Caco-2 (cell line): Measurements from ENCODE around the gene LILRA5. TPM values are rescaled to one million over a fixed set of nuclear protein-coding genes. Genes with fewer than 3 reads are reported as not detected.

Experiments used
- BruUV-seq: library from RNA; stranded (reverse); fragments of 400-500 nt; replicated peaks from 2 replicates; lab custom pipeline; 2021; lab: Mats Ljungman, UMichigan
- CTCF ChIA-PET: fragments of 300-600 bp; sonication (Branson Sonifier 250); formaldehyde crosslinking; loops from one replicate; lab custom pipeline; 2022; ENCODE audit warnings: antibody characterized with exemption; lab: Charles Lee
- POLR2A ChIA-PET: fragments of 300-600 bp; sonication (Branson Sonifier 250); formaldehyde crosslinking; loops from one replicate; lab custom pipeline; 2022; ENCODE audit warnings: antibody characterized with exemption; lab: Charles Lee
- DNase-seq, 2 experiments: peaks; one replicate each; pipeline versions ENCODE4 v3.0.0 to v3.0.0-alpha.2; 2020 to 2022
- H3K27me3 ChIP-seq: replicated peaks from 2 replicates; pipeline ENCODE4 v1.6.0; 2011; ENCODE audit warnings: low read length; ENCODE audit not compliant: control insufficient read depth, insufficient read depth
- H3K36me3 ChIP-seq: 2 replicates; pipeline ENCODE4 v1.5.1; 2011; ENCODE audit warnings: low read length; ENCODE audit not compliant: control insufficient read depth, insufficient read depth
- H3K4me1 ChIP-seq: fragments of 250-450 bp; sonication (Bioruptor Pico); 2 replicates; pipeline ENCODE4 v1.5.1; 2020; ENCODE audit warnings: mild to moderate bottlenecking
- H3K4me3 ChIP-seq: 2 replicates; pipeline ENCODE4 v1.5.1; 2011; ENCODE audit warnings: low read depth, mild to moderate bottlenecking, control low read depth, low read length
- H3K9me3 ChIP-seq: fragments of 250-450 bp; sonication (Bioruptor Pico); 2 replicates; pipeline ENCODE4 v1.5.1; 2020; ENCODE audit warnings: mild to moderate bottlenecking, moderate library complexity
- H3K27ac Mint-ChIP-seq: one replicate; pipeline ENCODE4 v1.8.0; 2022; ENCODE audit warnings: mixed read lengths; ENCODE audit not compliant: unreplicated experiment
- H3K27me3 Mint-ChIP-seq: one replicate; pipeline ENCODE4 v1.8.0; 2022; ENCODE audit warnings: mixed read lengths; ENCODE audit not compliant: insufficient read depth, unreplicated experiment
- H3K36me3 Mint-ChIP-seq: one replicate; pipeline ENCODE4 v1.8.0; 2022; ENCODE audit warnings: mild to moderate bottlenecking, mixed read lengths; ENCODE audit not compliant: insufficient read depth, unreplicated experiment
- H3K4me1 Mint-ChIP-seq: one replicate; pipeline ENCODE4 v1.8.0; 2022; ENCODE audit warnings: low read depth, mixed read lengths; ENCODE audit not compliant: unreplicated experiment
- H3K4me3 Mint-ChIP-seq: one replicate; pipeline ENCODE4 v1.8.0; 2022; ENCODE audit warnings: mild to moderate bottlenecking, moderate library complexity, mixed read lengths; ENCODE audit not compliant: unreplicated experiment
- H3K9me3 Mint-ChIP-seq: one replicate; pipeline ENCODE4 v1.8.0; 2022; ENCODE audit warnings: mixed read lengths; ENCODE audit not compliant: unreplicated experiment
- CTCF ChIP-seq, 2 experiments: fragments of 200-600 bp in 1 of 2; IDR thresholded peaks; 1 replicate in 1 of 2; 2 replicates in 1 of 2; pipeline versions ENCODE4 v1.5.1 to v1.8.0; 2011 to 2022; ENCODE audit warnings: antibody characterized with exemption in 1 of 2, control low read depth in 1 of 2, inconsistent platforms in 1 of 2, low read depth in 1 of 2, low read length in 1 of 2, mild to moderate bottlenecking in 1 of 2, moderate library complexity in 1 of 2; ENCODE audit not compliant: insufficient read depth in 1 of 2, severe bottlenecking in 1 of 2, unreplicated experiment in 1 of 2
- intact Hi-C: fragments of 100-400 bp; cut with micrococcal nuclease; formaldehyde crosslinking; loops from one replicate; pipeline ENCODE4 v1.10.0; 2022; ENCODE audit not compliant: unreplicated experiment
- total RNA-seq: library from RNA; stranded (reverse); gene quantifications from 2 replicates; pipeline ENCODE4 v1.2.3, GENCODE V29; 2022

LILRA5 gene
- total RNA-seq, 1 experiment from 2014 or later, result not detected

- no TSS peak for BruUV-seq
- Histone ChIP-seq H3K4me3 (no peak overlapping the region), H3K36me3 (no peaks in the 10 kb centered on the region), H3K9me3 (no peaks in the 10 kb centered on the region), H3K4me1 (no peaks in the 10 kb centered on the region), H3K27me3 (no peaks in the 10 kb centered on the region)
- Mint-ChIP-seq H3K27ac (no peak overlapping the region), H3K4me3 (no peak overlapping the region), H3K27me3 (peaks cover 9% of the 10 kb centered on the region), H3K9me3 (peaks cover 9% of the 10 kb centered on the region), H3K36me3 (no peaks in the 10 kb centered on the region), H3K4me1 (no peaks in the 10 kb centered on the region)
- DNase-seq, result no peak
- ChIA-PET CTCF (no interaction called here), POLR2A (no interaction called here)
- no peak for TF ChIP-seq CTCF (IDR thresholded peaks at IDR 0.05; ENCODE audit: insufficient read depth in 1 of 2, low read depth in 1 of 2, low read length in 1 of 2, severe bottlenecking in 1 of 2, unreplicated experiment in 1 of 2)
- intact Hi-C loops, result no loop called here
Measured at GRCh38 chr19:54302257-54302656, 10.7 kb downstream of the LILRA5 start.

GRCh38 chr19:54299515-54299914 lies 13.5 kb downstream of the LILRA5 start:
- H3K27ac Mint-ChIP-seq, result no peak overlapping the region
- H3K9me3 ChIP-seq, result no peaks in the 10 kb centered on the region
- DNase-seq, result no peak
- H3K4me1 Mint-ChIP-seq, result no peaks in the 10 kb centered on the region
- H3K9me3 Mint-ChIP-seq, result peaks cover 2% of the 10 kb centered on the region
- H3K36me3 Mint-ChIP-seq, result no peaks in the 10 kb centered on the region
- CTCF ChIA-PET, result no interaction called here
- TF ChIP-seq CTCF (IDR thresholded peaks at IDR 0.05; ENCODE audit: insufficient read depth in 1 of 2, low read depth in 1 of 2, low read length in 1 of 2, severe bottlenecking in 1 of 2, unreplicated experiment in 1 of 2), result no peak
- POLR2A ChIA-PET, result no interaction called here
- H3K27me3 ChIP-seq, result no peaks in the 10 kb centered on the region
- no peak overlapping the region for H3K4me3 ChIP-seq
- H3K36me3 ChIP-seq, result no peaks in the 10 kb centered on the region
- BruUV-seq, result no TSS peak
- H3K4me3 Mint-ChIP-seq, result no peak overlapping the region
- peaks cover 12% of the 10 kb centered on the region for H3K27me3 Mint-ChIP-seq
- intact Hi-C loops, result loop anchor here (5.0 kb wide), 1 partner anchor 333 kb away; the partner anchor contains the start of gene LILRB1
- no peaks in the 10 kb centered on the region for H3K4me1 ChIP-seq

- H3K27me3 Mint-ChIP-seq, result peaks cover 12% of the 10 kb centered on the region
- no peaks in the 10 kb centered on the region for H3K36me3 ChIP-seq
- no peaks in the 10 kb centered on the region for H3K27me3 ChIP-seq
- no peak overlapping the region for H3K4me3 Mint-ChIP-seq
- H3K27ac Mint-ChIP-seq, result no peak overlapping the region
- H3K4me1 Mint-ChIP-seq, result no peaks in the 10 kb centered on the region
- POLR2A ChIA-PET, result no interaction called here
- no peak for TF ChIP-seq CTCF (IDR thresholded peaks at IDR 0.05; ENCODE audit: insufficient read depth in 1 of 2, low read depth in 1 of 2, low read length in 1 of 2, severe bottlenecking in 1 of 2, unreplicated experiment in 1 of 2)
- no peaks in the 10 kb centered on the region for H3K36me3 Mint-ChIP-seq
- no peaks in the 10 kb centered on the region for H3K4me1 ChIP-seq
- no peaks in the 10 kb centered on the region for H3K9me3 ChIP-seq
- DNase-seq, result no peak
- BruUV-seq, result no TSS peak
- no peaks in the 10 kb centered on the region for H3K9me3 Mint-ChIP-seq
- no peak overlapping the region for H3K4me3 ChIP-seq
- CTCF ChIA-PET, result no interaction called here
- intact Hi-C loops, result loop anchor here (5.0 kb wide), 1 partner anchor 333 kb away; the partner anchor contains the start of gene LILRB1
Measured at GRCh38 chr19:54299126-54299498, 13.9 kb downstream of the LILRA5 start.
